ENCODE measurements around the gene BRSK2. TPM values are rescaled to one million over a fixed set of nuclear protein-coding genes. Genes with fewer than 3 reads are reported as not detected.

Gene BRSK2
- total and polyA plus RNA-seq, 12 donors: 0.13 to 2.3 (median 0.44) TPM; not detected in 1

GRCh38 chr11:1496761-1497095 is 107.0 kb downstream of the BRSK2 start:
- Histone ChIP-seq H3K27me3 (no peaks in the 10 kb centered on the region), H3K4me1 (peaks cover 0 to 69% (median 32%) of the 10 kb centered on the region in 9 donors), H3K9me3 (peaks cover 0 to 12% (median 0%) of the 10 kb centered on the region in 11 donors), H3K36me3 (peaks cover 0 to 24% (median 0%) of the 10 kb centered on the region in 9 donors), H3K27ac (no peak overlapping the region), H3K4me3 (no peak overlapping the region)
- no peak for ATAC-seq
- no peak for DNase-seq
- intact Hi-C loops (cut with DNase I): no loop called here
- TF ChIP-seq CTCF (IDR thresholded peaks at IDR 0.05): no peak
- WGBS, 2 donors: 75 to 76% methylated on average over 3 of the region's 3 CpGs

- Histone ChIP-seq H3K27me3 (no peaks in the 10 kb centered on the region), H3K4me1 (peaks cover 3 to 69% (median 41%) of the 10 kb centered on the region in 9 donors), H3K9me3 (peaks cover 0 to 12% (median 0%) of the 10 kb centered on the region in 11 donors), H3K4me3 (no peak overlapping the region), H3K27ac (peak overlapping the region in 1 of 10 donors; percentile 41), H3K36me3 (peaks cover 0 to 24% (median 0%) of the 10 kb centered on the region in 9 donors)
- DNase-seq (no peak), ATAC-seq (no peak)
- 76 to 77% methylated on average over 5 of the region's 5 CpGs for WGBS, 2 donors
- TF ChIP-seq CTCF (IDR thresholded peaks at IDR 0.05): no peak
- intact Hi-C loops (cut with DNase I): no loop called here
Observed at GRCh38 chr11:1497600-1497999, 107.9 kb downstream of the BRSK2 start.

- intact Hi-C loops (cut with DNase I): no loop called here
- no peak overlapping the region for H3K27ac ChIP-seq
- WGBS, 2 donors: 91 to 93% methylated on average over 13 of the region's 13 CpGs
- peaks cover 0 to 24% (median 0%) of the 10 kb centered on the region in 9 donors for H3K36me3 ChIP-seq
- H3K27me3 ChIP-seq: no peaks in the 10 kb centered on the region
- H3K9me3 ChIP-seq: peaks cover 0 to 12% (median 0%) of the 10 kb centered on the region in 11 donors
- DNase-seq (no peak), ATAC-seq (no peak)
- peaks cover 9 to 69% (median 47%) of the 10 kb centered on the region in 9 donors for H3K4me1 ChIP-seq
- no peak for TF ChIP-seq CTCF (IDR thresholded peaks at IDR 0.05)
- H3K4me3 ChIP-seq: no peak overlapping the region
Observed at GRCh38 chr11:1498262-1498661, 108.5 kb downstream of the BRSK2 start.

GRCh38 chr11:1499261-1499890 is 109.6 kb downstream of the BRSK2 start:
- Histone ChIP-seq H3K36me3 (peaks cover 0 to 24% (median 0%) of the 10 kb centered on the region in 9 donors), H3K4me1 (peaks cover 18 to 78% (median 53%) of the 10 kb centered on the region in 9 donors), H3K27ac (no peak overlapping the region), H3K9me3 (peaks cover 0 to 6% (median 0%) of the 10 kb centered on the region in 11 donors), H3K4me3 (no peak overlapping the region), H3K27me3 (no peaks in the 10 kb centered on the region)
- 90% methylated on average over 28 of the region's 28 CpGs for WGBS, 2 donors
- intact Hi-C loops (cut with DNase I): no loop called here
- ATAC-seq (no peak), DNase-seq (no peak)
- no peak for TF ChIP-seq CTCF (IDR thresholded peaks at IDR 0.05)

Data from heart right ventricle (tissue), 16 donors.